Upper lobe of left lung (tissue), 6 donors: Measurements from ENCODE around the gene OSBPL10. TPM values are rescaled to one million over a fixed set of nuclear protein-coding genes. Genes with fewer than 3 reads are reported as not detected.

ENCODE experiments used
- ATAC-seq, 2 donors: fragments of 200-7000 bp; cut with Tn5 transposase; one replicate each; pipeline ENCODE4 v1.9.1; 2022; ENCODE audit warnings: mild to moderate bottlenecking in 2 of 2, moderate library complexity in 2 of 2; ENCODE audit not compliant: low FRiP score in 2 of 2
- DNase-seq, 2 donors: peaks; one replicate each; pipeline ENCODE4 v3.0.0-alpha.2; 2019 to 2020
- H3K27ac ChIP-seq, 4 donors: fragments of 200-600 bp; sonication (generic); one replicate each; pipeline ENCODE4 v1.5.1; 2016 to 2019
- H3K27me3 ChIP-seq, 4 donors: fragments of 200-600 bp; sonication (generic); one replicate each; pipeline ENCODE4 v1.5.1; 2017 to 2019
- H3K36me3 ChIP-seq, 4 donors: fragments of 200-600 bp; sonication (generic); one replicate each; pipeline ENCODE4 v1.5.1; 2016 to 2019
- H3K4me1 ChIP-seq, 4 donors: fragments of 200-600 bp; sonication (generic); one replicate each; pipeline ENCODE4 v1.5.1; 2018 to 2019
- H3K4me3 ChIP-seq, 4 donors: fragments of 200-600 bp; sonication (generic); one replicate each; pipeline ENCODE4 v1.5.1; 2017 to 2019; ENCODE audit warnings: mild to moderate bottlenecking in 2 of 4, moderate library complexity in 1 of 4
- H3K9me3 ChIP-seq, 4 donors: fragments of 200-600 bp; sonication (generic); one replicate each; pipeline ENCODE4 v1.5.1; 2018 to 2019
- CTCF ChIP-seq, 6 experiments: fragments of 450-650 bp in 4 of 6; fragments of 200-600 bp in 2 of 6; sonication (generic) in 2 of 6; IDR thresholded peaks; one replicate each; pipeline ENCODE4 v1.5.1; 2016 to 2019; ENCODE audit warnings: antibody characterized with exemption in 6 of 6
- EP300 ChIP-seq, 4 donors: sonication (generic); formaldehyde crosslinking; IDR thresholded peaks; one replicate each; pipeline ENCODE4 v1.5.1; 2017; ENCODE audit warnings: antibody characterized with exemption in 4 of 4, control low read depth in 2 of 4
- POLR2A ChIP-seq, 4 donors: fragments of 450-650 bp; IDR thresholded peaks; one replicate each; pipeline ENCODE4 v1.5.1; 2016 to 2017; ENCODE audit warnings: antibody characterized with exemption in 4 of 4, mild to moderate bottlenecking in 2 of 4
- POLR2AphosphoS5 ChIP-seq, 2 donors: sonication (generic); formaldehyde crosslinking; IDR thresholded peaks; one replicate each; pipeline ENCODE4 v1.5.1; 2017; ENCODE audit warnings: antibody characterized with exemption in 2 of 2
- WGBS, 2 donors: methylation state at CpG; one replicate each; pipeline ENCODE4 v1.1.5; 2017 to 2018; 5-methylcytosine and 5-hydroxymethylcytosine counted together
- total RNA-seq, 6 donors: library from RNA; depleted of rRNA in 4 of 6; stranded (reverse); fragments of >200 nt in 4 of 6; gene quantifications; one replicate each; pipeline versions ENCODE4 v1.1.0 to v1.2.1, GENCODE V29; 2016 to 2021
- donor health status: DM: no; HTN: no; CAD: no; lungs with moderate emphysema.
- donor health status: DM: no; HTN: yes; CAD: no; lungs with severe emphysema.

OSBPL10 gene
- total RNA-seq, 6 donors from 2014 or later, result 13.6 to 73.9 (median 24.4) TPM

GRCh38 chr3:31892916-31893573 is 88.0 kb downstream of the OSBPL10 start:
- TF ChIP-seq EP300 (IDR thresholded peaks at IDR 0.05), result no peak
- no peak for TF ChIP-seq CTCF (IDR thresholded peaks at IDR 0.05)
- no peak for TF ChIP-seq POLR2A (IDR thresholded peaks at IDR 0.05)
- no peak for TF ChIP-seq POLR2AphosphoS5 (IDR thresholded peaks at IDR 0.05)
- Histone ChIP-seq H3K36me3 (no peaks in the 10 kb centered on the region), H3K4me1 (peaks cover 0 to 3% (median 0%) of the 10 kb centered on the region in 4 donors), H3K9me3 (no peaks in the 10 kb centered on the region), H3K4me3 (no peak overlapping the region), H3K27me3 (no peaks in the 10 kb centered on the region), H3K27ac (no peak overlapping the region)
- DNase-seq, result no peak
- ATAC-seq, result no peak
- 95 to 97% methylated on average over 4 of the region's 4 CpGs for WGBS, 2 donors

- WGBS, 2 donors, result 81 to 100% methylated on average over 5 of the region's 5 CpGs
- Histone ChIP-seq H3K4me3 (no peak overlapping the region), H3K4me1 (peaks cover 0 to 3% (median 0%) of the 10 kb centered on the region in 4 donors), H3K27me3 (no peaks in the 10 kb centered on the region), H3K36me3 (no peaks in the 10 kb centered on the region), H3K9me3 (no peaks in the 10 kb centered on the region), H3K27ac (no peak overlapping the region)
- DNase-seq (no peak), ATAC-seq (no peak)
- no peak for TF ChIP-seq POLR2AphosphoS5 (IDR thresholded peaks at IDR 0.05)
- no peak for TF ChIP-seq EP300 (IDR thresholded peaks at IDR 0.05)
- TF ChIP-seq POLR2A (IDR thresholded peaks at IDR 0.05), result no peak
Measured at GRCh38 chr3:31892500-31892899, 88.6 kb downstream of the OSBPL10 start.

- no peak overlapping the region for H3K4me3 ChIP-seq
- H3K9me3 ChIP-seq, result no peaks in the 10 kb centered on the region
- H3K36me3 ChIP-seq, result no peaks in the 10 kb centered on the region
- H3K4me1 ChIP-seq, result peaks cover 0 to 3% (median 0%) of the 10 kb centered on the region in 4 donors
- no peaks in the 10 kb centered on the region for H3K27me3 ChIP-seq
- ATAC-seq (no peak), DNase-seq (no peak)
- 89% methylated on average over 11 of the region's 11 CpGs for WGBS, 2 donors
- no peak overlapping the region for H3K27ac ChIP-seq
- TF ChIP-seq POLR2AphosphoS5 (IDR thresholded peaks at IDR 0.05), result no peak
- no peak for TF ChIP-seq EP300 (IDR thresholded peaks at IDR 0.05)
- TF ChIP-seq POLR2A (IDR thresholded peaks at IDR 0.05), result no peak
- no peak for TF ChIP-seq CTCF (IDR thresholded peaks at IDR 0.05)
Measured at GRCh38 chr3:31891876-31892455, 89.1 kb downstream of the OSBPL10 start.

GRCh38 chr3:31890742-31891469 is 90.2 kb downstream of the OSBPL10 start:
- TF ChIP-seq POLR2AphosphoS5 (IDR thresholded peaks at IDR 0.05) (no peak), EP300 (IDR thresholded peaks at IDR 0.05) (no peak), POLR2A (IDR thresholded peaks at IDR 0.05) (no peak), CTCF (IDR thresholded peaks at IDR 0.05) (no peak)
- Histone ChIP-seq H3K4me1 (peaks cover 0 to 3% (median 0%) of the 10 kb centered on the region in 4 donors), H3K36me3 (no peaks in the 10 kb centered on the region), H3K27ac (no peak overlapping the region), H3K9me3 (no peaks in the 10 kb centered on the region), H3K27me3 (no peaks in the 10 kb centered on the region), H3K4me3 (no peak overlapping the region)
- WGBS, 2 donors, result 93 to 96% methylated on average over 8 of the region's 8 CpGs
- ATAC-seq (no peak), DNase-seq (no peak)

- WGBS, 2 donors, result 58 to 79% methylated on average over 2 of the region's 2 CpGs
- no peak overlapping the region for H3K4me3 ChIP-seq
- DNase-seq (no peak), ATAC-seq (no peak)
- H3K27me3 ChIP-seq, result no peaks in the 10 kb centered on the region
- no peaks in the 10 kb centered on the region for H3K9me3 ChIP-seq
- no peak overlapping the region for H3K27ac ChIP-seq
- no peaks in the 10 kb centered on the region for H3K36me3 ChIP-seq
- TF ChIP-seq POLR2AphosphoS5 (IDR thresholded peaks at IDR 0.05), result no peak
- no peak for TF ChIP-seq POLR2A (IDR thresholded peaks at IDR 0.05)
- no peak for TF ChIP-seq EP300 (IDR thresholded peaks at IDR 0.05)
- no peak for TF ChIP-seq CTCF (IDR thresholded peaks at IDR 0.05)
- H3K4me1 ChIP-seq, result peaks cover 0 to 3% (median 0%) of the 10 kb centered on the region in 4 donors
Measured at GRCh38 chr3:31890007-31890406, 91.1 kb downstream of the OSBPL10 start.
